HuH-7.5 (cell line): ENCODE measurements around the gene SMIM43.
"Not testable (repeated sequence)": the region's sequence is repeated elsewhere in the genome, so short reads cannot be mapped to it uniquely, and the experiment has no call there.

ENCODE experiments used
- DNase-seq: peaks from one replicate; pipeline ENCODE4 v3.0.0; 2011; ENCODE audit warnings: low spot score

Gene SMIM43

DNA sequence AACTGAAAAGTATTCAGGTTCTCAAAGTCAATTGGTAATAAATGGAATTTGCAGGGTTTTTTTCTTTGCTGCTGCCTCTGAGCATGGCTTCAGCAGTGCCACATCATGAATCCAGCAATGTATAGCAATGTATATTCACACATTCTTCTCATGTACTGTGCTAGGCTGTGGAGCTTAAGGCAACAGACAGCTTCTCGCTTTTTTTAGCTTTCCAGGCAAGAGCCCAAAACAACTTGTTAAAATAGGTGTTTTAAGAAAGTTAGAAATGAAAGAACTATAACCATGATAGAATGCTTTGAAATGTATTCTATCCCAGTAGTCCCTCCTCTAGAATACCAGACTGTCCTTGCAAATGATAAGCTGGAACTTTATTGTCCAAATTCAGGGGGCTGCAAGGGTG is 30.4 kb downstream of the SMIM43 start:
- no peak for DNase-seq

GRCh38 chr4:121733942-121734341 is 31.0 kb downstream of the SMIM43 start:
- no peak for DNase-seq

- not testable (repeated sequence) for DNase-seq
Measured at GRCh38 chr4:121729753-121730152, 35.2 kb downstream of the SMIM43 start.

DNA sequence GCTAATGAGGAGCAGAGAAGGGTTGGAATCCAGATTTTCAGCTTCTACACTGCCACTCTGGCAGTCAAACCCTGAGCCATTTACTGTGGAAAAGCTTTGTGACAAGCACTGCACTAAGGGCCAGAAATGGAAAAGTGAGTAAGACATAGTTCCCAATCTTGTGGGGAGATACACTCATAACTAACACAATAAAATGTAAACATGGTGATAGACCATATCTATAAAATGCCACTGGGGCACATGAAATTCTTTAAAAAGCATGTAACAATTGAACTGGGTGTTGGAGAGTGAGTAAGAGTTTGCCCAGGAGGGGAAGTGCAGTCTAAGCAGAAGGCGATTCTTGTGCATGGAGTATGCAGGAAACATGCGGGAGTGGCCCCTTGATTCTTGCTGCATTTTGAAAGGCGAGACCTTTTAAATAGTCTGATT is 36.2 kb downstream of the SMIM43 start:
- DNase-seq: no peak

- DNase-seq: no peak
Measured at GRCh38 chr4:121728066-121728465, 36.9 kb downstream of the SMIM43 start.

- DNase-seq: no peak
Measured at GRCh38 chr4:121726642-121727268, 38.2 kb downstream of the SMIM43 start.

DNA sequence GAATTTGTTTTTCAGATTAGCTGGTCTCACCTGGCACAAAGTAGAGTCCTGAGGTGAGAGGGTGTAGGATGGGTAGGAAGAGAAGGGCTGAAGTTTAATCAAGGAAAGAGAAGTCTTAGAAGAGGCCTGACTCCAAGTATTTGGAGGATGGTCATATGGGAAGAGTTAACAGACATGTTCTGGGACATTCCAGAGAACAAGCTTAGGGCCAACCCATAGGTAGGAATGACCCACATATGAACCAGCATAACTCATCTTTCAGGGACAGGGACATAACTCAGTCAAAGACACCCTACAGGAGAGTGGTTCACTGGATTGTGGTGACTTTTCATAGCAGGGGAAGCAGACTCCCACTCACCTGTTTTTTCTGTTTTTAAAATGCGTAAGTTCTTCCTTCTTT is 40.3 kb downstream of the SMIM43 start:
- DNase-seq: no peak

- DNase-seq: no peak
Measured at GRCh38 chr4:121721700-121722099, 43.3 kb downstream of the SMIM43 start.

- DNase-seq: no peak
Measured at GRCh38 chr4:121720109-121720508, 44.9 kb downstream of the SMIM43 start.

- no peak for DNase-seq
Measured at GRCh38 chr4:121717680-121718237, 47.2 kb downstream of the SMIM43 start.

DNA sequence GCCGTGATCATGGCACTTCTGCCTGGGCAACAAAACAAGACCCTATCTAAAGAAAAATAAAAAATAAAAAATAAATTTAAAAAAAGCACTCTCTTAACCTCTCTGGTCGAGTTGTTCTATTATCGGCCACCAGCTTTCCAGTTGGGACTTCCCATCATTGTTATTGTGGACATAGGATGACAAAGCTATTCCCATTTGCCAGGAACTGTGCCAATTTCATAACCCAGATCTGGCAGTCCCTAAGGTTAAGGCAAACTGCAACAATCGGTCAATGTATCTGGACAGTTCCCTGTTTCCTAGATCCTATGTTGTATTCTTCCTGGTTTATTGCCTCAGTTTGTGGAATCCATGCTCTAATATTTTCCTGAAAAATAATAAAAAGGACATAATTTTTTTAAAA is 50.4 kb downstream of the SMIM43 start:
- DNase-seq: no peak

GRCh38 chr4:121712783-121713182 is 52.2 kb downstream of the SMIM43 start:
- DNase-seq: no peak

DNA sequence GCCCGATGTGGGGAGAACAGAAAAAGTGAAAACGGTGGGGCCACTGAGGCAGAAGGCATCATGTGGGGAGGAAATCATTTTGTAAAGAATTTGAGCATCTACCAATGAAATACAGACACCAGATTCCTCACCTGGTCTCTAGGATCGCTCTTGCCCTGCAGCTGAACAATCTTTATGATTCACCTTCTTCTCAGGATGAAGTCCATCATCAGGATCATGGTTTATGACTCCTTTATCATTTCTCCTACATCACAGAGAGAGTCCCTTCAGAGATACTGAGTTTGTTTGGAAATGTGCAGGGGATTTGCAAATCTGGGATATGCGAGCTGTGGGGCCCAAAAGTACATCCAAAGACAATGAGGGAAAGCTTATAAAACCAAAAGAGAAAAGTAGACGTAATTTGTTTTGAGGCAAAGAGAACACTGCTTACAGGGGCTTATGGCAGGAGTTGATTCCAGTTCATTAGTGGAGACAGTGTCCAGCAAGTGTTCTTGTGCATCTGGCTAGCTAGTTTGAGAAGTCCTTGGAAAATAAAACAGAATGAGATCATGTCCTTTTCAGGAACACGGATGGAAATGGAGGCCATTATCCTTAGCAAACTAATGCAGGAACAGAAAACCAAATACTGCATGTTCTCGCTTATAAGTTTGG is 52.8 kb downstream of the SMIM43 start:
- no peak for DNase-seq

GRCh38 chr4:121711263-121712000 is 53.5 kb downstream of the SMIM43 start:
- no peak for DNase-seq

GRCh38 chr4:121709766-121710405 is 55.1 kb downstream of the SMIM43 start:
- no peak for DNase-seq
